H1 (cell line): ENCODE results near the gene BABAM2.

ENCODE experiments used
- EP300 ChIP-seq, 2 experiments: IDR thresholded peaks; 1 replicate in 1 of 2; 2 replicates in 1 of 2; pipeline ENCODE4 v1.6.1; 2011 to 2012; ENCODE audit warnings: low read depth in 2 of 2, low read length in 2 of 2, mild to moderate bottlenecking in 2 of 2, borderline replicate concordance in 1 of 2, inconsistent platforms in 1 of 2, moderate library complexity in 1 of 2
- EZH2 ChIP-seq: fragments of 200-600 bp; sonication (generic); IDR thresholded peaks from 2 replicates; pipeline ENCODE4 v1.7.1; 2012; ENCODE audit warnings: low read depth, mild to moderate bottlenecking, moderate library complexity, low read length, inconsistent platforms; ENCODE audit not compliant: severe bottlenecking
- GTF2F1 ChIP-seq: IDR thresholded peaks from 2 replicates; pipeline ENCODE4 v1.6.1; 2012; ENCODE audit warnings: low read depth, low read length, improper control_type of control experiment, borderline replicate concordance
- RFX5 ChIP-seq: IDR thresholded peaks from 2 replicates; pipeline ENCODE4 v1.6.1; 2011; ENCODE audit warnings: low read depth, low read length, improper control_type of control experiment, borderline replicate concordance
- TEAD4 ChIP-seq: IDR thresholded peaks from 2 replicates; pipeline ENCODE4 v1.6.1; 2012; ENCODE audit warnings: low read depth, low read length, inconsistent platforms, mixed read lengths
- TF ChIP-seq, protein P1 (sequence below), 3 experiments: IDR thresholded peaks; 1 replicate in 2 of 3; 2 replicates in 1 of 3; pipeline versions ENCODE4 v1.5.1 to v1.6.1; 2011; ENCODE audit warnings: low read length in 3 of 3, mild to moderate bottlenecking in 3 of 3, inconsistent platforms in 2 of 3, low read depth in 1 of 3, moderate library complexity in 1 of 3; ENCODE audit not compliant: insufficient read depth in 1 of 3; ENCODE audit errors: control extremely low read depth in 1 of 3

DNA sequence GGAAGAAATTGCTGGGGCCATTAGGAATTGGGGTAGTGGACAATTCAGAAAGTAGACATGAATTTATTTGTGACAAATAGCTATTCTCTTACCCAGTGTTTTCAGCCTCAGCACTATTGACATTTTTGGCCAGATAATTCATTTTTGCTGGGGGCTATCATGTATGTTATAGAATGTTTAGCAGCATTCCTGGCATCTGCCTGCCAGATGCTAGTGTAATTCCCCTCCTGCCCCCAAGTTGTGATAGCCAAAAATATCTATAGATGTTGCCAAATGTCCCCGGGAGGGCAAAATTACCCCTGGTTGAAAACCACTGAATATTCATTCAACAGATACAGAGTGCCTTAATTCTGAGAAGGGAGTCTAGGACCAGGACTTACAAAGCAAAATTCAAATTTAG, 183.6 kb downstream of the BABAM2 start:
- no peak for TF ChIP-seq RFX5
- TF ChIP-seq, protein P1, sequence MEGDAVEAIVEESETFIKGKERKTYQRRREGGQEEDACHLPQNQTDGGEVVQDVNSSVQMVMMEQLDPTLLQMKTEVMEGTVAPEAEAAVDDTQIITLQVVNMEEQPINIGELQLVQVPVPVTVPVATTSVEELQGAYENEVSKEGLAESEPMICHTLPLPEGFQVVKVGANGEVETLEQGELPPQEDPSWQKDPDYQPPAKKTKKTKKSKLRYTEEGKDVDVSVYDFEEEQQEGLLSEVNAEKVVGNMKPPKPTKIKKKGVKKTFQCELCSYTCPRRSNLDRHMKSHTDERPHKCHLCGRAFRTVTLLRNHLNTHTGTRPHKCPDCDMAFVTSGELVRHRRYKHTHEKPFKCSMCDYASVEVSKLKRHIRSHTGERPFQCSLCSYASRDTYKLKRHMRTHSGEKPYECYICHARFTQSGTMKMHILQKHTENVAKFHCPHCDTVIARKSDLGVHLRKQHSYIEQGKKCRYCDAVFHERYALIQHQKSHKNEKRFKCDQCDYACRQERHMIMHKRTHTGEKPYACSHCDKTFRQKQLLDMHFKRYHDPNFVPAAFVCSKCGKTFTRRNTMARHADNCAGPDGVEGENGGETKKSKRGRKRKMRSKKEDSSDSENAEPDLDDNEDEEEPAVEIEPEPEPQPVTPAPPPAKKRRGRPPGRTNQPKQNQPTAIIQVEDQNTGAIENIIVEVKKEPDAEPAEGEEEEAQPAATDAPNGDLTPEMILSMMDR (IDR thresholded peaks at IDR 0.05; ENCODE audit: control extremely low read depth in 1 of 3, insufficient read depth in 1 of 3, low read depth in 1 of 3, low read length in 3 of 3), result no peak
- no peak for TF ChIP-seq EP300 (IDR thresholded peaks at IDR 0.05; ENCODE audit: borderline replicate concordance in 1 of 2, low read depth in 2 of 2, low read length in 2 of 2)
- TF ChIP-seq TEAD4, result no peak
- TF ChIP-seq GTF2F1, result no peak
- TF ChIP-seq EZH2, result no peak
